Panc1 (cell line): ENCODE data around the gene ME1. TPM values are rescaled to one million over a fixed set of nuclear protein-coding genes. Genes with fewer than 3 reads are reported as not detected.

Experiments
- ATAC-seq: fragments of 200-7000 bp; cut with Tn5 transposase; 2 replicates; pipeline ENCODE4 v1.9.1; 2020; ENCODE audit warnings: mild to moderate bottlenecking, moderate library complexity
- BruUV-seq: library from RNA; stranded (reverse); fragments of 400-500 nt; replicated peaks from 2 replicates; lab custom pipeline; 2021; lab: Mats Ljungman, UMichigan
- CTCF ChIA-PET: fragments of 300-600 bp; sonication (Branson Sonifier 250); formaldehyde crosslinking; loops from one replicate; lab custom pipeline; 2022; ENCODE audit warnings: antibody characterized with exemption; lab: Charles Lee
- POLR2A ChIA-PET: fragments of 300-600 bp; sonication (Branson Sonifier 250); formaldehyde crosslinking; loops from one replicate; lab custom pipeline; 2022; ENCODE audit warnings: antibody characterized with exemption; lab: Charles Lee
- DNase-seq: peaks from one replicate; pipeline ENCODE4 v3.0.0-alpha.2; 2010; ENCODE audit warnings: low read depth, low spot score
- H3K27ac ChIP-seq: 2 replicates; pipeline ENCODE4 v1.5.1; 2011; ENCODE audit warnings: mild to moderate bottlenecking, low read length, inconsistent platforms
- H3K27me3 ChIP-seq: fragments of 200-500 bp; sonication (Bioruptor generic); 2 replicates; pipeline ENCODE4 v1.6.0; 2014; ENCODE audit warnings: low read length, inconsistent platforms; ENCODE audit not compliant: control insufficient read depth, insufficient read depth
- H3K36me3 ChIP-seq: fragments of 200-500 bp; sonication (Bioruptor generic); 2 replicates; pipeline ENCODE4 v1.5.1; 2014; ENCODE audit warnings: inconsistent platforms, mild to moderate bottlenecking, low read length, moderate library complexity; ENCODE audit not compliant: control insufficient read depth, insufficient read depth
- H3K4me1 ChIP-seq: 2 replicates; pipeline ENCODE4 v1.5.1; 2011; ENCODE audit warnings: inconsistent platforms, mild to moderate bottlenecking, low read length, moderate library complexity; ENCODE audit not compliant: control insufficient read depth, insufficient read depth
- H3K4me3 ChIP-seq, 2 experiments: 2 replicates each; pipeline ENCODE4 v1.5.1; 2011 to 2012; ENCODE audit warnings: low read depth in 2 of 2, low read length in 2 of 2, mild to moderate bottlenecking in 2 of 2, inconsistent platforms in 1 of 2, moderate library complexity in 1 of 2
- H3K9me3 ChIP-seq: fragments of 200-500 bp; sonication (Bioruptor generic); 2 replicates; pipeline ENCODE4 v1.5.1; 2014; ENCODE audit warnings: low read depth, mild to moderate bottlenecking, inconsistent platforms, low read length, moderate library complexity; ENCODE audit not compliant: control insufficient read depth, insufficient read depth
- CTCF ChIP-seq: fragments of 450-650 bp; IDR thresholded peaks from 2 replicates; pipeline ENCODE4 v1.5.1; 2017; ENCODE audit warnings: mild to moderate bottlenecking
- POLR2AphosphoS5 ChIP-seq: IDR thresholded peaks from 2 replicates; pipeline ENCODE4 v1.6.1; 2012; ENCODE audit warnings: mild to moderate bottlenecking, low read depth, low read length, moderate library complexity
- REST ChIP-seq, 2 experiments: IDR thresholded peaks; 2 replicates each; pipeline ENCODE4 v1.6.1; 2011 to 2012; ENCODE audit warnings: low read depth in 2 of 2, control low read depth in 1 of 2, low read length in 1 of 2, mild to moderate bottlenecking in 1 of 2, moderate library complexity in 1 of 2; ENCODE audit not compliant: insufficient read depth in 1 of 2
- SIN3A ChIP-seq: IDR thresholded peaks from 2 replicates; pipeline ENCODE4 v1.6.1; 2012; ENCODE audit warnings: low read depth, mild to moderate bottlenecking, low read length, moderate library complexity, borderline replicate concordance; ENCODE audit not compliant: insufficient read depth
- TCF7L2 ChIP-seq: IDR thresholded peaks from 2 replicates; pipeline ENCODE4 v1.6.1; 2011; ENCODE audit warnings: mild to moderate bottlenecking, low read depth, low read length, inconsistent platforms
- in situ Hi-C: cut with HindIII; loops from 2 replicates; pipeline ENCODE4 v1.10.0; 2016; ENCODE audit warnings: low sequenced_read_pairs, low pct_unique_long_range_greater_than_20kb
- intact Hi-C: fragments of 100-400 bp; cut with micrococcal nuclease; formaldehyde crosslinking; loops from one replicate; pipeline ENCODE4 v1.10.0; 2022; ENCODE audit not compliant: unreplicated experiment
- total RNA-seq: library from RNA; stranded (reverse); gene quantifications from one replicate; pipeline ENCODE4 v1.2.1, GENCODE V29; 2021; ENCODE audit not compliant: unreplicated experiment

The ME1 gene
- total RNA-seq, 1 experiment from 2014 or later = 19.7 TPM

GRCh38 chr6:83436674-83437073, 5.8 kb upstream of the ME1 start:
- ATAC-seq (no peak), DNase-seq (no peak)
- BruUV-seq = no TSS peak
- no peak for TF ChIP-seq REST (IDR thresholded peaks at IDR 0.05; ENCODE audit: insufficient read depth in 1 of 2, low read depth in 2 of 2, low read length in 1 of 2)
- TF ChIP-seq TCF7L2 = no peak
- TF ChIP-seq POLR2AphosphoS5 = no peak
- no peak for TF ChIP-seq CTCF
- no peak for TF ChIP-seq SIN3A
- POLR2A ChIA-PET = no interaction called here
- peaks cover 5% of the 10 kb centered on the region; the same call in 1 of the 2 replicates for H3K4me1 ChIP-seq
- intact Hi-C loops = no loop called here
- H3K9me3 ChIP-seq = no peaks in the 10 kb centered on the region
- CTCF ChIA-PET = no interaction called here
- H3K27me3 ChIP-seq = no peaks in the 10 kb centered on the region
- no peaks in the 10 kb centered on the region for H3K36me3 ChIP-seq
- in situ Hi-C loops = no loop called here
- no peak overlapping the region for H3K27ac ChIP-seq
- no peak overlapping the region for H3K4me3 ChIP-seq

DNA sequence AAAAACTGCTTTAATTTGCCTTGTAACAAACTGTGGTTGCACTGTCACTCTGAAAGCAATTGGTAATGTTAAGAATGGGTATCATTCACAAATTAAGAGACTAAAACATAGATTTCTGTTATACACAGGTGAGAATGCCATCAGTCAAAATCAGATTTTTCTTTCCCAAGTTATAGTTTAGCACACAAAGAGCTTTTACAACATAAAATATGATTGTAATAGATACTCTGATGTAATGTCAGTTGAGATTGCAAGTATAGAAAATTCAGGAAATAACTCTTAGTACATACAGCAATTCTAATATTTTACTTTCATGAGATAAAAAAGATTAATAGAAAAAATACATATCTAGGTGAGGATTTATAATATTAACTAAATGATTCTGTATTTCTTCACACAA, 2.3 kb upstream of the ME1 start:
- no peak for ATAC-seq
- ChIA-PET POLR2A (no interaction called here), CTCF (no interaction called here)
- DNase-seq = no peak
- BruUV-seq = no TSS peak
- Histone ChIP-seq H3K9me3 (no peaks in the 10 kb centered on the region), H3K27me3 (no peaks in the 10 kb centered on the region), H3K27ac (peak overlapping the region; percentile 8; the same call in 1 of the 2 replicates), H3K4me1 (peaks cover 9% of the 10 kb centered on the region; the same call in 1 of the 2 replicates), H3K4me3 (no peak overlapping the region), H3K36me3 (no peaks in the 10 kb centered on the region)
- intact Hi-C loops (no loop called here), in situ Hi-C loops (no loop called here)
- TF ChIP-seq SIN3A (no peak), TCF7L2 (no peak), REST (IDR thresholded peaks at IDR 0.05; ENCODE audit: insufficient read depth in 1 of 2, low read depth in 2 of 2, low read length in 1 of 2) (no peak), POLR2AphosphoS5 (no peak), CTCF (no peak)
